Neural cell (in vitro differentiated cells): ENCODE measurements around the gene ZBTB46. TPM values are rescaled to one million over a fixed set of nuclear protein-coding genes. Genes with fewer than 3 reads are reported as not detected.

ENCODE experiments used
- H2AFZ ChIP-seq: fragments of 200-600, 300-800 bp; sonication (generic), shearing (Covaris generic); 2 replicates; pipeline ENCODE4 v1.6.0; 2014; ENCODE audit warnings: low read depth, mild to moderate bottlenecking, antibody characterized with exemption, low read length, moderate library complexity
- H3F3A ChIP-seq: fragments of 200-600 bp; shearing (Covaris generic); 2 replicates; pipeline ENCODE4 v1.6.1; 2016; ENCODE audit warnings: mild to moderate bottlenecking, moderate library complexity, mixed read lengths, antibody characterized with exemption, low read length; ENCODE audit not compliant: insufficient read depth, poor library complexity, severe bottlenecking
- H3K27ac ChIP-seq: fragments of 200-600, 300-800 bp; sonication (generic), shearing (Covaris generic); 2 replicates; pipeline ENCODE4 v1.5.1; 2014; ENCODE audit warnings: mild to moderate bottlenecking, low read length, moderate library complexity
- H3K27me3 ChIP-seq: fragments of 300-800, 200-600 bp; sonication (generic), shearing (Covaris generic); 2 replicates; pipeline ENCODE4 v1.6.0; 2014; ENCODE audit warnings: mild to moderate bottlenecking, low read depth, low read length, moderate library complexity; ENCODE audit not compliant: insufficient read depth
- H3K36me3 ChIP-seq: fragments of 300-800, 200-600 bp; sonication (generic), shearing (Covaris generic); 2 replicates; pipeline ENCODE4 v1.5.1; 2014; ENCODE audit warnings: mild to moderate bottlenecking, antibody characterized with exemption, low read length, moderate library complexity; ENCODE audit not compliant: insufficient read depth
- H3K4me2 ChIP-seq: fragments of 300-800, 200-600 bp; sonication (generic), shearing (Covaris generic); 2 replicates; pipeline ENCODE4 v1.6.0; 2014; ENCODE audit warnings: mild to moderate bottlenecking, low read length
- H3K4me3 ChIP-seq: fragments of 300-800, 200-600 bp; sonication (generic), shearing (Covaris generic); 2 replicates; pipeline ENCODE4 v1.5.1; 2014; ENCODE audit warnings: mild to moderate bottlenecking, low read length, moderate library complexity
- H3K79me2 ChIP-seq: fragments of 200-600 bp; shearing (Covaris generic); replicated peaks from 2 replicates; pipeline ENCODE4 v1.6.0; 2014; ENCODE audit warnings: mild to moderate bottlenecking, low read length, moderate library complexity; ENCODE audit not compliant: insufficient read depth
- H3K9ac ChIP-seq: fragments of 300-800, 200-600 bp; sonication (generic), shearing (Covaris generic); 2 replicates; pipeline ENCODE4 v1.6.1; 2016; ENCODE audit warnings: mild to moderate bottlenecking, low read length, mixed read lengths
- H3K9me2 ChIP-seq: fragments of 200-600 bp; shearing (Covaris generic); 2 replicates; pipeline ENCODE4 v1.6.1; 2016; ENCODE audit warnings: mild to moderate bottlenecking, low read length, mixed read lengths; ENCODE audit not compliant: insufficient read depth
- H3K9me3 ChIP-seq: fragments of 200-600, 300-800 bp; sonication (generic), shearing (Covaris generic); 2 replicates; pipeline ENCODE4 v1.6.1; 2016; ENCODE audit warnings: mild to moderate bottlenecking, mixed run types, low read length, moderate library complexity, mixed read lengths
- H4K20me1 ChIP-seq: fragments of 200-600 bp; shearing (Covaris generic); 2 replicates; pipeline ENCODE4 v1.6.1; 2016; ENCODE audit warnings: mild to moderate bottlenecking, mixed run types; ENCODE audit not compliant: insufficient read depth
- EP300 ChIP-seq: fragments of 450-650 bp; conservative IDR thresholded peaks from 2 replicates; pipeline ENCODE4 v1.6.1; 2014; ENCODE audit warnings: antibody characterized with exemption, mild to moderate bottlenecking, moderate library complexity; ENCODE audit not compliant: poor library complexity, severe bottlenecking
- EZH2 ChIP-seq: fragments of 200-600, 300-800 bp; shearing (Covaris generic), sonication (generic); IDR thresholded peaks from 2 replicates; pipeline ENCODE4 v1.6.1; 2014; ENCODE audit warnings: antibody characterized with exemption, low read length, borderline replicate concordance, mild to moderate bottlenecking; ENCODE audit not compliant: insufficient read depth, poor library complexity, severe bottlenecking
- MXI1 ChIP-seq: fragments of 450-650 bp; conservative IDR thresholded peaks from 2 replicates; pipeline ENCODE4 v1.6.1; 2014; ENCODE audit warnings: antibody characterized with exemption, mild to moderate bottlenecking; ENCODE audit not compliant: poor library complexity, severe bottlenecking
- POLR2AphosphoS5 ChIP-seq: IDR thresholded peaks from 2 replicates; pipeline ENCODE4 v1.6.1; 2012
- RAD21 ChIP-seq: fragments of 450-650 bp; conservative IDR thresholded peaks from 2 replicates; pipeline ENCODE4 v1.6.1; 2014; ENCODE audit warnings: antibody characterized with exemption, mild to moderate bottlenecking, moderate library complexity
- SMC3 ChIP-seq: fragments of 450-650 bp; conservative IDR thresholded peaks from 2 replicates; pipeline ENCODE4 v1.6.1; 2014; ENCODE audit warnings: antibody characterized with exemption, mild to moderate bottlenecking, moderate library complexity; ENCODE audit not compliant: poor library complexity
- TAF1 ChIP-seq: IDR thresholded peaks from 2 replicates; pipeline ENCODE4 v1.6.1; 2012; ENCODE audit warnings: low read depth
- polyA plus RNA-seq: library from polyadenylated mRNA; depleted of rRNA; stranded (reverse); fragments of >200 nt; gene quantifications from 2 replicates; pipeline ENCODE4 v1.2.3, GENCODE V29; 2014
- TF ChIP-seq, protein P1 (sequence below): IDR thresholded peaks from 2 replicates; pipeline ENCODE4 v1.6.1; 2012; ENCODE audit warnings: borderline replicate concordance
- TF ChIP-seq, protein P2 (sequence below): fragments of 450-650 bp; IDR thresholded peaks from 2 replicates; pipeline ENCODE4 v1.5.1; 2014; ENCODE audit warnings: antibody characterized with exemption, mild to moderate bottlenecking, moderate library complexity; ENCODE audit not compliant: poor library complexity, severe bottlenecking

ZBTB46 gene
- polyA plus RNA-seq, 1 donor from 2014 or later = 15.0 TPM

DNA sequence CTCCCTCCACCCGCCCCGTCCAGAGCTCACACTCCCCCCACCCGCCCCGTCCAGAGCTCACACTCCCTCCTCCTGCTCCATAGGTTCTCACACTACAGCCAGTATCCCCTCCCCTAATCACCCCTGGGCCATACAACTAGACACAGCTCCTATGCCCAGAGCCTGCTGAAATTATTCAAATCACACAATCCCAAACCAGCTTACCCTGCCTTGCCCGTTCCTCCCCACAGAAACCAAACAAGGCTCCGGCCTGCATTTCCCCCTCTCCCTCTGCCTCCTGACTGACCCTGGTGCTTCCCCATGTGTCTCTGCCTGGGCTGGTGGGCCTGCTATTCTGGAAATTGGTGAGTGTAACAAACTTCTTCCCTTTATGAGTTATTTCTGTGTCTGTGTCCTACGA, 72.9 kb downstream of the ZBTB46 start:
- no peak overlapping the region for H3K9ac ChIP-seq
- no peak for TF ChIP-seq MXI1

DNA sequence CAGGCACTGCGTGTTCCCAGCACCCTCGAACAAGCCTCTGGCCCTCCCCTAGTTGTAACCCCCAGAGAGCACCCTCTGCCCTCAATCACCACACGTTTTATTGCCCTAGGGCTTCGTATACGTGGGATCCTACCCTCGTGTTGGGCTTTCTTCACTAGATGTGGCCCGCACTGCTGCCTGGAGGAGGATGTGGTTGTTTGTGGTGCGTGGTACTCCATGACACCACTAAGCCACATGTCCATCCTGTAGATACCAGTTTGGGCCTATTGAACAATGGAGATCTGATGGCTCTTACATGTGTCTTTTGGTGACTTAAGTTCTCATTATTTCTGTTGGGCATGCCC, 74.4 kb downstream of the ZBTB46 start:
- Histone ChIP-seq H3K4me3 (no peak overlapping the region), H3K79me2 (no peaks in the 10 kb centered on the region), H3K36me3 (no peaks in the 10 kb centered on the region), H4K20me1 (no peaks in the 10 kb centered on the region), H3K27ac (no peak overlapping the region), H3K4me2 (no peak overlapping the region), H3K9ac (no peak overlapping the region), H2AFZ (no peak overlapping the region), H3K9me2 (no peaks in the 10 kb centered on the region), H3K9me3 (no peaks in the 10 kb centered on the region), H3K27me3 (no peaks in the 10 kb centered on the region), H3F3A (no peaks in the 10 kb centered on the region)
- TF ChIP-seq POLR2AphosphoS5 (no peak), TAF1 (no peak)

More for the DNA sequence above, 72.9 kb downstream of the ZBTB46 start:
- no peak overlapping the region for H3K4me3 ChIP-seq
- H3K4me2 ChIP-seq = no peak overlapping the region
- no peak overlapping the region for H2AFZ ChIP-seq
- no peaks in the 10 kb centered on the region for H3K79me2 ChIP-seq
- H3K27me3 ChIP-seq = no peaks in the 10 kb centered on the region
- H4K20me1 ChIP-seq = no peaks in the 10 kb centered on the region
- H3K36me3 ChIP-seq = no peaks in the 10 kb centered on the region
- H3K9me2 ChIP-seq = no peaks in the 10 kb centered on the region
- H3K27ac ChIP-seq = no peak overlapping the region
- no peaks in the 10 kb centered on the region for H3F3A ChIP-seq
- no peaks in the 10 kb centered on the region for H3K9me3 ChIP-seq

DNA sequence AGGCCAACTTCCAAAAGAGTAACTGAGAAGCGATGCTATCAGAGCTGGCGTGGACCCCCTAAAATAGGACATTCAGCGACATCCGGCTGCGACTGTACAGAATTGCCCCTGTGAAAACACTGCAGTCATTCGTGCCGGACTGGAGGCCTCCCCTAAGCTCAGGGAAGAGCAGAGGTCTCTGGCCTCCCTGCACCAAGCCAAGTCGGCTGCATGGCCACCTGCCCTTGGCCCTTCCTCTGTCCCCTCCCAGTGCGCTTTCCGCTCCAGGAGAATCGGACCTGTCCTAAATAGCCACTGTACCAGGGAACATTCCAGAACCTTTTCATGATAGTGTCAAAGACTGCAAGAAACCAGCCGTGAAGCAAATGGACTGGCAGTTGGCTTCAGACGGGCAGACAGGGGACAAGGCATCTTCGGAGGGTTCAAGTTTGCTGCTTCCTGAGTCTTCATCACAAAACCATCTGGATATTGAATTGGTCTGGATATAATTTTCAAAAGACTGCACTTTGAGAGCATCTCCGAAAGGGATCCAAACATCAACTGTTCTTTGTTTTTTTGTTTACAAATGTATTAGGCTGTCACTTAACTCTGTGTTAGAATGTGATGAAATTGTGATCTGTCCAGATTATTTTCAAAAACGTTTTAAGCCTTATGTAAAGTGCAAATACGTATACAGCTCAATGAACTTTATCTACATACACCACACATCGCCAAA, 75.0 kb downstream of the ZBTB46 start:
- H3F3A ChIP-seq = no peaks in the 10 kb centered on the region
- no peak overlapping the region for H3K4me3 ChIP-seq
- no peak overlapping the region for H3K9ac ChIP-seq
- H3K79me2 ChIP-seq = no peaks in the 10 kb centered on the region
- H3K9me3 ChIP-seq = no peaks in the 10 kb centered on the region
- no peaks in the 10 kb centered on the region for H3K27me3 ChIP-seq
- H2AFZ ChIP-seq = no peak overlapping the region
- H3K36me3 ChIP-seq = no peaks in the 10 kb centered on the region
- no peaks in the 10 kb centered on the region for H4K20me1 ChIP-seq
- no peak overlapping the region for H3K4me2 ChIP-seq
- no peak overlapping the region for H3K27ac ChIP-seq
- no peak for TF ChIP-seq RAD21
- TF ChIP-seq SMC3 = no peak
- no peak for TF ChIP-seq EP300
- TF ChIP-seq, protein P1, sequence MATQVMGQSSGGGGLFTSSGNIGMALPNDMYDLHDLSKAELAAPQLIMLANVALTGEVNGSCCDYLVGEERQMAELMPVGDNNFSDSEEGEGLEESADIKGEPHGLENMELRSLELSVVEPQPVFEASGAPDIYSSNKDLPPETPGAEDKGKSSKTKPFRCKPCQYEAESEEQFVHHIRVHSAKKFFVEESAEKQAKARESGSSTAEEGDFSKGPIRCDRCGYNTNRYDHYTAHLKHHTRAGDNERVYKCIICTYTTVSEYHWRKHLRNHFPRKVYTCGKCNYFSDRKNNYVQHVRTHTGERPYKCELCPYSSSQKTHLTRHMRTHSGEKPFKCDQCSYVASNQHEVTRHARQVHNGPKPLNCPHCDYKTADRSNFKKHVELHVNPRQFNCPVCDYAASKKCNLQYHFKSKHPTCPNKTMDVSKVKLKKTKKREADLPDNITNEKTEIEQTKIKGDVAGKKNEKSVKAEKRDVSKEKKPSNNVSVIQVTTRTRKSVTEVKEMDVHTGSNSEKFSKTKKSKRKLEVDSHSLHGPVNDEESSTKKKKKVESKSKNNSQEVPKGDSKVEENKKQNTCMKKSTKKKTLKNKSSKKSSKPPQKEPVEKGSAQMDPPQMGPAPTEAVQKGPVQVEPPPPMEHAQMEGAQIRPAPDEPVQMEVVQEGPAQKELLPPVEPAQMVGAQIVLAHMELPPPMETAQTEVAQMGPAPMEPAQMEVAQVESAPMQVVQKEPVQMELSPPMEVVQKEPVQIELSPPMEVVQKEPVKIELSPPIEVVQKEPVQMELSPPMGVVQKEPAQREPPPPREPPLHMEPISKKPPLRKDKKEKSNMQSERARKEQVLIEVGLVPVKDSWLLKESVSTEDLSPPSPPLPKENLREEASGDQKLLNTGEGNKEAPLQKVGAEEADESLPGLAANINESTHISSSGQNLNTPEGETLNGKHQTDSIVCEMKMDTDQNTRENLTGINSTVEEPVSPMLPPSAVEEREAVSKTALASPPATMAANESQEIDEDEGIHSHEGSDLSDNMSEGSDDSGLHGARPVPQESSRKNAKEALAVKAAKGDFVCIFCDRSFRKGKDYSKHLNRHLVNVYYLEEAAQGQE = no peak
- TF ChIP-seq EZH2 = no peak
- TF ChIP-seq POLR2AphosphoS5 = no peak
- TF ChIP-seq, protein P2, sequence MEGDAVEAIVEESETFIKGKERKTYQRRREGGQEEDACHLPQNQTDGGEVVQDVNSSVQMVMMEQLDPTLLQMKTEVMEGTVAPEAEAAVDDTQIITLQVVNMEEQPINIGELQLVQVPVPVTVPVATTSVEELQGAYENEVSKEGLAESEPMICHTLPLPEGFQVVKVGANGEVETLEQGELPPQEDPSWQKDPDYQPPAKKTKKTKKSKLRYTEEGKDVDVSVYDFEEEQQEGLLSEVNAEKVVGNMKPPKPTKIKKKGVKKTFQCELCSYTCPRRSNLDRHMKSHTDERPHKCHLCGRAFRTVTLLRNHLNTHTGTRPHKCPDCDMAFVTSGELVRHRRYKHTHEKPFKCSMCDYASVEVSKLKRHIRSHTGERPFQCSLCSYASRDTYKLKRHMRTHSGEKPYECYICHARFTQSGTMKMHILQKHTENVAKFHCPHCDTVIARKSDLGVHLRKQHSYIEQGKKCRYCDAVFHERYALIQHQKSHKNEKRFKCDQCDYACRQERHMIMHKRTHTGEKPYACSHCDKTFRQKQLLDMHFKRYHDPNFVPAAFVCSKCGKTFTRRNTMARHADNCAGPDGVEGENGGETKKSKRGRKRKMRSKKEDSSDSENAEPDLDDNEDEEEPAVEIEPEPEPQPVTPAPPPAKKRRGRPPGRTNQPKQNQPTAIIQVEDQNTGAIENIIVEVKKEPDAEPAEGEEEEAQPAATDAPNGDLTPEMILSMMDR = no peak
- TF ChIP-seq MXI1 = no peak
- TF ChIP-seq TAF1 = no peak
- H3K9me2 ChIP-seq = no peaks in the 10 kb centered on the region
